ENCODE results near the gene TCEANC2. TPM values are rescaled to one million over a fixed set of nuclear protein-coding genes. Genes with fewer than 3 reads are reported as not detected.

The TCEANC2 gene
- total RNA-seq, 1 experiment from 2014 or later, result 2.0 TPM

DNA sequence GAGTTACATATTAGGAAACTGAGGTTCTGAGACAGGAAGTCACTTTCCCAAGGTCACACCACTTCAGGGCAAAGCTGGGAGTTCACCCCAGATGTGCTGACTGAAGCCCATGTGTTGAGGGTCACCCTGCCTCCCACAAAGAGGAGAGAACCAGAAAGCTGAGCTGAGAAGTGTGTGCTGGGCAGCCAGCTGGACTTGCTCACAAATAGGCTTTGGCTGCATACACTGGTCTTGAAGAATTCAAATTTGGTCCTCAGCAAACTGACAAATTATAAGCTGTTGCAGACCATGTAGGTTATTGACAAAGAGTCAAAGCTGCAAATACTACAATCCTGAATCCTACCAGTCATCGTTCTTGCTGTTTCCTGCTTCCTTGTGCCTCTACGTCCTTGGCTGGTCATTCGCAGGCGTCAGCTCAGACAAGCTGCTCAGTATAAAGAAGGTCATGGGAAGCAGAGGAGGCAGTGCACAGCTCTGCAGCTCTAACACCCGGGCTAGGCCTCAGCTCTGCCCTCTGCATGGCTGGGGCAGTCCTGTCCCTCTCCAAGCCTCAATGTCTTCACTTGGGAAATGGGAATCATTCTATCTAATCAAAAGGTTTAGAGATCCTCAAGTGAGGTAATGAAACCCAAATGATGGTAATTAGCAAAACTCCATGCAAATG lies 59.4 kb downstream of the TCEANC2 start:
- no peak for DNase-seq (ENCODE audit: low spot score)

DNA sequence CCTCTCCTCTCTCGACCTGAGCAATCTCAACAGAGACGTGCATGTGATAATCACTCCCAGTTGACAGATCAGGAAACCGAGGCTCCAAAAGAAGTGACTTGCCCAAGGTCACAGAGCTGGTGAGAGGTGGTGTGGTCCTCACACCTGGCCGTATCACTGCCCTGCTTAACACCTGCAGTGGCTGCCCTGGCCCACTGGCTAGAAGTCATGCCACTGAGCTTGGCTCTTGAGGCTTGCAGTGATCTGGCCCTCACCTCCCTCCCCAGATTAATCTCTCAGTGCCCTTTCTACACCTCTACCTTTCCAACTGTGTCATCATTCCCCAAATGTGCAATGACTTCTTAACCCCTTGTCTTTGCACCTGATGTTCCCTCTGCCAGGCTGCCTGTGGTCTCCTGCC lies 60.6 kb downstream of the TCEANC2 start:
- DNase-seq (ENCODE audit: low spot score), result no peak

DNA sequence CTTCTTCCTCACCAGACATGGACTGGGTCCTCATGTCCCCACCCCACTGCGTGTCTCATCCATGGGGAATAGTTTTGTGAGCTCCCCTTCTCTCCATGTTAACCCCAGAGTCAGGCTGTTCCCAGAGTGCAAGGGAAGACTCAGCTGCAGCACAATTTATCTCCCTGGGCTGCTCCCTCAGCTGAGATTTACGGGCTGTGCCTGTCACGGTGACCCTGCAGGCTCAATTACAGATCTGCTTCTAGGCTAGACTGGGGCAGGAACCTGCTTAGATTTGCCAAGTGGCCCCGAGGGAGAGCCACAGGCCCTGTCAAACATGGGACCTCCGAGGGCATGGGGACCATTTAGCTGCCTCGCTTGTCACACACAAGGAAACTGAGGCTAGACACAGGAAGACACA lies 61.5 kb downstream of the TCEANC2 start:
- DNase-seq (ENCODE audit: low spot score), result no peak

DNA sequence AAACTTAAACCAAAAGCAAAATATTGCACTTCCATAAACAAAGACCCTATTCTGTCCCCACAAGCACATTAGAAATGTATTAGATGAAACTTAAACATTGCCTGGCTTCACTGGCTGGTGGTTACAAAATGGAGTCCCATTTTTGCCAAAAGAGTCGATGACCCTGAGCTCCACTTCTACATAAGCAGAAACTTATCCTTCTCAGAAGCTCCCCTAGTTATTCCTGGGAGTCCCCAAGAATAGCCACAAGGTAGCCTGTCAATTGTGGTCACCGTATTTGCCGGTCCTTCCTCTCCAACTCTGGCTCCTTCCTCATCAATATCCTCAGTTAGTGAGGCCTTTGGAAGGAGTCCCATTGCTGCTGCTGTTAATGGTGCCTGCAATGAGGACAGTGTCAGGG lies 62.1 kb downstream of the TCEANC2 start:
- no peak for DNase-seq (ENCODE audit: low spot score)

DNA sequence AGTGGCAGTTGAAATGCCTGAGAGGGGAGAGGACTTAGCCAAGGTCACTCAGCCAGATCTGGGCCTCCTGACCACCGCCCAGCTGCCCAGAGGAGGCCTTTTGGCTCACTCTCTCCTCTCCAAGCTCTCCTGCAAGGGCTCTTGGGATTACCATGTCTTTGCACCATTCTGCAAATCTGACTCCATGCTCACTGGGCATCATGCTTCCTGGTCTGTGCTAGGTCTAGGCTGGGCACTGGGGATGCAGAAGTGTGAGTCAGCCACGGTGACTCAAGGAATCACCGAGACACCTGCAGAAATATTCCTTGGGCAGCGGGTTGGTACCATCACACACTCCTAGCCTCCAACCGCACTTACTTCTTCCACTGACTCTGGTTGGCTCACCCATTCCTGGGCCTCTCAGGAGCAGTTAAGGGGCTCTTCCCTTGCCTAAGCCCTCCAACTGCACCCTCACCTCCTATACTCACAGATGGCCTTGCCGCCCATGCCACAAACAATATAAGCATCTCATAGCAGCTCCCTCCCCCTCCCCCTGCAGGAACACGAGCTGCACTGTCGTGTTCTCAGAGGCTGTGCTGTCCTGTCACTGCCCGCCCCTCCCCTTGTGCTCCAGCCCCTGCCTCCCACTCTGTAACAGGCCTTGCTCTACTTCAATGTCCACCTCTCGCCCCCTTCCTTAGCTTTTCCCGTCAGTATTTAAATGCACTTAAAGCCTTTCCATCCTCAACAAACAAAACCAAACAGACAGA lies 64.6 kb downstream of the TCEANC2 start:
- no peak for DNase-seq (ENCODE audit: low spot score)

DNA sequence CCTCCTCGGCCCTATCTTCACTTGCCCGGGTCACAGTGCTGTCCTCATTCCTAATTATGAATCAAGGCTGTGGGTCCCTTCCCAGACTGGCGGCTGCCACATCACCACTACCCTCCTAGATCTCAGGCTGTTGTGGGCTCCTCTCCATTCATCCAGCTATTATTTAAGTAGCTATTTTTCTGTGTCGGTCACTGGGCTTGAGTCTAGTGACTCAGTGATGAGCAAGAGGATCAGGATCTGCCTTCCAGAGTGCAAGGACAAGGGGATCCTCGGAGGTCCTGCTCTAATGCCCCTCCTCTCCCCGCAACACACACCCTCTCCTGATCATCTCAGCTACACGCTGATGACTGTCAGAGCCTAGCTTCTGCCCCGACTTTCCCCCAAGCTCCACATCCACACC lies 65.3 kb downstream of the TCEANC2 start:
- DNase-seq (ENCODE audit: low spot score), result no peak

- no peak for DNase-seq (ENCODE audit: low spot score)
Observed at GRCh38 chr1:54120018-54120697, 66.8 kb downstream of the TCEANC2 start.

- no peak for DNase-seq (ENCODE audit: low spot score)
Observed at GRCh38 chr1:54120698-54121481, 67.5 kb downstream of the TCEANC2 start.

DNA sequence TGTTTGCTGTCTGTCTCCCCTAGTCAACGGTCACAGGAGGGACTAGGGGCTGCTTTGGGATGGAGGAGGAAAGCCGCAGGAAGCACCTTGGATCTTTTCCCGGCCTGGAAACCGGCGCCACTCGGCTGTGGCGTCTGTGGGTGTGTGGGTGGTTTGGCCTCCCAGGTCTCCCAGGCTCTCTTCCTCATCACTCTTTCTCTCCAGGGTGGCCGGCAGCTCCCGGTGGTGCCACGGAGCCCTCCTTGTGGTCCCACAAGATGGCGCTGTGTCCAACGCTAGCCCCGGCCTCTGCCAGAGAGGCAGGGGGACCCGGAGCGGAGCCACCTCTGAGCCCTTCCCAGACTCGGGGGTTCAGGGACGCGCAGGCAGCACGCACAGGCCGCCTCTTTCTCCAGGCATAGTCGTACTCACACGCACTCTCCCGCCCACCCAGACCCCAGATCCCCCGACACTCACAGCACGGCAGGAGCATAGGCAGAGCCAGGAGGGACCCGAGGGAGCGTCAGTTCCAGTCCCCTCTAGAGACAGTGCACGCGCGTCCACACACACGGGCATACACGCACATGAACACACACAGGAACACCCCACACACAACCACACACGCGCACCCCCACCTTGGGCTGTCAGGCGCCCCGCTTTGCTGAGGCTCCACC lies 68.2 kb downstream of the TCEANC2 start:
- DNase-seq (ENCODE audit: low spot score), result peak; percentile 61

GRCh38 chr1:54122135-54122751 lies 68.8 kb downstream of the TCEANC2 start:
- DNase-seq (ENCODE audit: low spot score), result no peak

GRCh38 chr1:54122992-54123391 lies 69.6 kb downstream of the TCEANC2 start:
- no peak for DNase-seq (ENCODE audit: low spot score)

- no peak for DNase-seq (ENCODE audit: low spot score)
Observed at GRCh38 chr1:54124472-54124871, 71.1 kb downstream of the TCEANC2 start.

DNA sequence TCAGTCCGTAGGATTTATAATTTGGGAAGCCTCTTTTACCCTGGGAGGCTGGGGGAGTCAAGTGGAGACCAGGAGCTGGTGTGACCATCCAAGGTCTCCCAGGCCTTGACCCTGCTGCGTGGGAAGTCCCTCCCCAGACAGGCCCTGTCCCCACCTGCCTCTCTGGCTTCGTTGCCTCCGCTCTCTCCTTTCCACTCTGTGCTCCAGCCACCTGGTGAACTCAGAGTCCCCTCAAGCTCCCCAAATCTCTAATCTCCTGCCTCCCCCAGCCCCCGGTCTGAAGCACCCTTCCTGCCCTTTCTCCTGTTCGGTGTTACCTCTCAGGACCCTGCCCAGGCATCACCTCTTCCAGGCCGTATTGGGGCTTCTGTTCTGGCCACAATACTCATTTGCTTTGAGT lies 71.5 kb downstream of the TCEANC2 start:
- DNase-seq (ENCODE audit: low spot score), result no peak

DNA sequence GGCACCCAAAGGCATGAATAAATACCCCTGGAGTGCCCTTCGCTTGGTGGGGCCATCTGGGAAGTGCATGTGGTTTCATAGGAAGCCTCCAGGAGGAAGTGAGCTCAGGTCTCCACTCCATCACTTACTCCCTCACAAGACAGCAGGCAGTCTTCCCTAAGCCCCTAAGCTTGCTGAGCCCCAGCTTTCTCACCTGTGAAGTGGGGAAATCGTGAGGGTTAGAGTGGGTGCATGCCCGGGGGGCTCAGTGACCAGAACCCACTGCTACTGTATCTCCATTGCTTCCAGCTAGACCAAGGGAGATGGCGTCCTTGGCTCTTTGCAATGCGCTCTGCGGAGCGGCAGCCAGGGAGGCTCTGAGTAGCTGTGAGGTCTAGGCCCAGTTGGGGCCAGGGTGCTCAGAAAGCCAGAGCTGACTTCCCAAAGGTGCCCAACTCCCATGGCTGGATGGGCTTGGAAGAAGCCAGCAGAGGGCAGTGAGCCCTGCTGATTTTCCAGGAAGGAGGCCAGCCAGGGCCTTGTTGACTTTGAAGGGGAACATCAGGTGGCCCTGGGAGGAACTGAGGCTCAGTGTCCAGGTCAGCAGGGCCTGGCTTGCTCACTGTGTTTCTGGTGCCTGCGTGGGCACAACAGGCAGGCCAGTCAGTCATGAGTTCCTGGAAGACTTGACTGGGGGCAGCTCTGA lies 72.1 kb downstream of the TCEANC2 start:
- peak; percentile 42 for DNase-seq (ENCODE audit: low spot score)

GRCh38 chr1:54126271-54126815 lies 72.9 kb downstream of the TCEANC2 start:
- no peak for DNase-seq (ENCODE audit: low spot score)

DNA sequence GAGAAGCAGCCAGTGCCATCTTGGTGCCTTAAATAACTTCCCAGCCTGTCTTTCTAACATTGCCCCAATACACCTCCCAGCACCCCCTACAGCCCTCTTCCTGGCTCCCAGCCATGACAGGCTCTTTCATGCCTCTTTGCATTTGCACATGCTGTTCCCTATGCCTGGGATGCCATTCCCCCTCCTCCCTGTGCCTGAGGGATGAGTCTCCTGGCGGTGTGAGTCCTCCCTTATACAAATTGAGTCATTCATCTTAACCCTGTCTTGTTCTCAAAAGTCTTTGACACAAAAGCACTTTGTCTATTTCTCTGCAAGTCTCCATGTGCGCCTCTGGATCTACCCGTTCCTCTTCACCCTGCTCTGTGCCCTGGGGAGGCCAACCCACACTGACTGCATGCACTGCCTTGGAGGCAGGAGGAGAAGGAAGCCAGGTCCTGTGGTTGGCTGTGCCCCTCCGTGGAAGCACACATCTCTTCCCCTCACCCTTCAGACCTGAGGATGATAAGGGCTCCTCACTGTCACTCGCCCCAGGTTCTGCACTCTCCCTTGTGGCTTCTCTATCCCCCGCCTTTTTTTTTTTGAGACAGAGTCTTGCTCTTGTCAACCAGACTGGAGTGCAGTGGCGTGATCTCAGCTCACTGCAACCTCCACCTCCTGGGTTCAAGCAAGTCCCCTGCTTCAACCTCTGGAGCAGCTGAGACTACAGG lies 74.3 kb downstream of the TCEANC2 start:
- no peak for DNase-seq (ENCODE audit: low spot score)

DNA sequence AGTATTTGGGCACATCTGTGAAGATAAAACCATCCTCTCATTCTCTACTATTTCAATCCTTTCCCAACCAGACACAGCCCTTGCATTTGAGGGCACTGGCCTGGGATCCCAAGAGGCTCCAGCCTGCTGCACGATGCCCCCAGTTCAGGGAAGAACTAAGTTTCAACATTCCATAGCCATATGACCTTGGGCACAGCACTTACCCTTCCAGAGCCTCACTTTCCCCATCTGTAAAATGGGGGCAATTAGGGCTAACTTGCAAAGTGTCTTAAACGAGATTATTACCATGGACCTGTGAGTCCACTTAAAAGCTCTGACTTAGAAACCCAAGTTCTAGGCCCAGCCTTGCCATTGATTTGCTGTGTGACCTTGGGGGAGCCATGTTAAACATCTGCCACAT lies 76.5 kb downstream of the TCEANC2 start:
- DNase-seq (ENCODE audit: low spot score), result no peak

- no peak for DNase-seq (ENCODE audit: low spot score)
Observed at GRCh38 chr1:54131419-54131818, 78.0 kb downstream of the TCEANC2 start.

DNA sequence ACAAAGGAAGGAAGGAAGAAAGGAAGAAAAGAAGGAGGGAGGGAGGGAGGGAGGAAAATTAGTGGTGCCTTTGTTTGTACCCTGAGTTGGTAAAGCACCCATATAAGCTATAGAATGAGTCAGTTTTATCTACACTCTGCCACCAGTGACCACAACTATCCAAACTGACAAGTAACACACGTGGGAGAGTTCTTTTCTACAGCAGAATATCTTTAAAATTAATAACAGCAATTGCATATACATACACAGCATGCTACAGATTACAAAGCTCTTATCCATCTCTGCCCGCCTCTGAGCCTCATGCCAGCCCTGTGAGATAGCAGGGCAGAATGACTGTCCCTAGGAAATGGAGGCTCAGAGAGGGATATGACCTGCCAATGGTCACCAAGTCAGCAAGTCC lies 79.1 kb downstream of the TCEANC2 start:
- DNase-seq (ENCODE audit: low spot score), result no peak
